Naive B cell (primary cell): ENCODE results near the gene CLIP1. TPM values are rescaled to one million over a fixed set of nuclear protein-coding genes. Genes with fewer than 3 reads are reported as not detected.
"Not testable (repeated sequence)": the region's sequence is repeated elsewhere in the genome, so short reads cannot be mapped to it uniquely, and the experiment has no call there.

Experiments used
- ATAC-seq, 2 donors: fragments of 150-1000 bp; cut with Tn5 transposase; 2 replicates each; pipeline ENCODE4 v1.10.0; 2021; ENCODE audit warnings: low read depth in 2 of 2, mild to moderate bottlenecking in 2 of 2, moderate library complexity in 2 of 2
- DNase-seq: peaks from one replicate; pipeline ENCODE4 v3.0.0; 2022
- H3K27ac Mint-ChIP-seq, 6 donors: one replicate each; pipeline ENCODE4 v1.8.0; 2020 to 2022; ENCODE audit warnings: mild to moderate bottlenecking in 6 of 6, mixed read lengths in 6 of 6, moderate library complexity in 5 of 6, inconsistent platforms in 2 of 6
- H3K27me3 Mint-ChIP-seq, 3 donors: one replicate each; pipeline ENCODE4 v1.8.0; 2021 to 2022; ENCODE audit warnings: mixed read lengths in 3 of 3, mild to moderate bottlenecking in 1 of 3
- H3K36me3 Mint-ChIP-seq, 2 donors: one replicate each; pipeline ENCODE4 v1.8.0; 2020 to 2022; ENCODE audit warnings: mixed read lengths in 2 of 2, inconsistent platforms in 1 of 2, mild to moderate bottlenecking in 1 of 2
- H3K4me1 Mint-ChIP-seq, 3 donors: one replicate each; pipeline ENCODE4 v1.8.0; 2020 to 2022; ENCODE audit warnings: mixed read lengths in 3 of 3, inconsistent platforms in 1 of 3, mild to moderate bottlenecking in 1 of 3, moderate library complexity in 1 of 3
- H3K4me3 Mint-ChIP-seq, 8 donors: one replicate each; pipeline ENCODE4 v1.8.0; 2020 to 2022; ENCODE audit warnings: mild to moderate bottlenecking in 8 of 8, mixed read lengths in 8 of 8, moderate library complexity in 8 of 8, inconsistent platforms in 2 of 8
- H3K9me3 Mint-ChIP-seq, 7 donors: one replicate each; pipeline ENCODE4 v1.8.0; 2020 to 2022; ENCODE audit warnings: mixed read lengths in 7 of 7, mild to moderate bottlenecking in 5 of 7, inconsistent platforms in 2 of 7, moderate library complexity in 1 of 7
- polyA plus RNA-seq, 6 donors: library from polyadenylated mRNA; unstranded; fragments of 300-500 nt; fragmentation: Illumina TruSeq; gene quantifications; one replicate each; pipeline ENCODE4 v1.2.3, GENCODE V29; 2021; ENCODE audit warnings: low read depth in 6 of 6

The CLIP1 gene
- polyA plus RNA-seq, 6 donors from 2014 or later: 1.4 to 21.0 (median 9.1) TPM

- peak; percentile 32 for DNase-seq
- ATAC-seq: peak; percentile 30 to 45
Observed at GRCh38 chr12:122421187-122421820, 1.2 kb downstream of the CLIP1 start.

GRCh38 chr12:122420471-122421162 is 1.9 kb downstream of the CLIP1 start:
- Mint-ChIP-seq H3K27ac (peak overlapping the region in 4 of 6 donors; percentile 30 to 96 (median 90)), H3K27me3 (no peaks in the 10 kb centered on the region), H3K36me3 (peaks cover 0 to 5% of the 10 kb centered on the region in 2 donors), H3K9me3 (no peaks in the 10 kb centered on the region), H3K4me1 (peaks cover 19 to 54% (median 19%) of the 10 kb centered on the region in 3 donors), H3K4me3 (peak overlapping the region; percentile 52 to 98 (median 96))
- ATAC-seq: no peak
- DNase-seq: no peak

More at GRCh38 chr12:122421187-122421820, 1.2 kb downstream of the CLIP1 start:
- peaks cover 0 to 5% of the 10 kb centered on the region in 2 donors for H3K36me3 Mint-ChIP-seq
- H3K4me3 Mint-ChIP-seq: peak overlapping the region; percentile 87 to 98 (median 96)
- peaks cover 19 to 49% (median 19%) of the 10 kb centered on the region in 3 donors for H3K4me1 Mint-ChIP-seq
- peak overlapping the region; percentile 87 to 97 (median 96) for H3K27ac Mint-ChIP-seq
- no peaks in the 10 kb centered on the region for H3K27me3 Mint-ChIP-seq
- H3K9me3 Mint-ChIP-seq: no peaks in the 10 kb centered on the region

- peaks cover 15 to 51% (median 20%) of the 10 kb centered on the region in 3 donors for H3K4me1 Mint-ChIP-seq
- ATAC-seq, DNase-seq, H3K36me3 Mint-ChIP-seq, H3K27ac Mint-ChIP-seq, H3K9me3 Mint-ChIP-seq, H3K27me3 Mint-ChIP-seq: not testable (repeated sequence)
- peak overlapping the region in 1 of 8 donors; percentile 33 for H3K4me3 Mint-ChIP-seq
Observed at GRCh38 chr12:122419094-122419493, 3.4 kb downstream of the CLIP1 start.

- H3K4me1 Mint-ChIP-seq: peaks cover 16 to 51% (median 18%) of the 10 kb centered on the region in 3 donors
Observed at GRCh38 chr12:122415665-122416064, 6.8 kb downstream of the CLIP1 start.

GRCh38 chr12:122413516-122414404 is 8.7 kb downstream of the CLIP1 start:
- no peak overlapping the region for H3K4me3 Mint-ChIP-seq

More at GRCh38 chr12:122415665-122416064, 6.8 kb downstream of the CLIP1 start:
- H3K27me3 Mint-ChIP-seq, H3K9me3 Mint-ChIP-seq, H3K36me3 Mint-ChIP-seq, ATAC-seq, DNase-seq: not testable (repeated sequence)
- Mint-ChIP-seq H3K27ac (peak overlapping the region in 1 of 6 donors; percentile 62), H3K4me3 (peak overlapping the region in 1 of 8 donors; percentile 73)

GRCh38 chr12:122412851-122413433 is 9.5 kb downstream of the CLIP1 start:
- Mint-ChIP-seq H3K9me3 (no peaks in the 10 kb centered on the region), H3K4me3 (peak overlapping the region in 2 of 8 donors; percentile 30 to 31), H3K27me3 (no peaks in the 10 kb centered on the region), H3K27ac (peak overlapping the region in 4 of 6 donors; percentile 38 to 90 (median 58)), H3K4me1 (peaks cover 16 to 41% (median 17%) of the 10 kb centered on the region in 3 donors), H3K36me3 (peaks cover 0 to 3% of the 10 kb centered on the region in 2 donors)
- no peak for ATAC-seq
- no peak for DNase-seq

More at GRCh38 chr12:122413516-122414404, 8.7 kb downstream of the CLIP1 start:
- Mint-ChIP-seq H3K4me1 (peaks cover 16 to 43% (median 18%) of the 10 kb centered on the region in 3 donors), H3K9me3 (no peaks in the 10 kb centered on the region), H3K36me3 (peaks cover 0 to 5% of the 10 kb centered on the region in 2 donors), H3K27ac (peak overlapping the region; percentile 11 to 76 (median 50)), H3K27me3 (no peaks in the 10 kb centered on the region)
- DNase-seq: peak; percentile 7
- peak; percentile 44 to 52 for ATAC-seq

GRCh38 chr12:122411537-122411936 is 10.9 kb downstream of the CLIP1 start:
- no peaks in the 10 kb centered on the region for H3K27me3 Mint-ChIP-seq
- peak overlapping the region in 1 of 6 donors; percentile 49 for H3K27ac Mint-ChIP-seq
- peaks cover 13 to 36% (median 16%) of the 10 kb centered on the region in 3 donors for H3K4me1 Mint-ChIP-seq
- ATAC-seq: no peak
- DNase-seq: no peak
- no peaks in the 10 kb centered on the region for H3K36me3 Mint-ChIP-seq
- peak overlapping the region in 1 of 8 donors; percentile 9 for H3K4me3 Mint-ChIP-seq
- no peaks in the 10 kb centered on the region for H3K9me3 Mint-ChIP-seq

- ATAC-seq (no peak), DNase-seq (no peak)
- Mint-ChIP-seq H3K27ac (peak overlapping the region in 3 of 6 donors; percentile 34 to 82 (median 40)), H3K9me3 (no peaks in the 10 kb centered on the region), H3K4me1 (peaks cover 22 to 38% (median 23%) of the 10 kb centered on the region in 3 donors), H3K4me3 (no peak overlapping the region), H3K36me3 (no peaks in the 10 kb centered on the region), H3K27me3 (no peaks in the 10 kb centered on the region)
Observed at GRCh38 chr12:122407208-122407607, 15.3 kb downstream of the CLIP1 start.

- Mint-ChIP-seq H3K27me3 (no peaks in the 10 kb centered on the region), H3K36me3 (no peaks in the 10 kb centered on the region), H3K4me3 (no peak overlapping the region), H3K27ac (peak overlapping the region in 3 of 6 donors; percentile 1 to 41 (median 40)), H3K4me1 (peaks cover 22 to 38% (median 23%) of the 10 kb centered on the region in 3 donors), H3K9me3 (no peaks in the 10 kb centered on the region)
- DNase-seq (no peak), ATAC-seq (no peak)
Observed at GRCh38 chr12:122406701-122407164, 15.7 kb downstream of the CLIP1 start.

- ATAC-seq (peak in 1 of 2 donors; percentile 9), DNase-seq (no peak)
- Mint-ChIP-seq H3K36me3 (no peaks in the 10 kb centered on the region), H3K4me1 (peaks cover 31 to 44% (median 32%) of the 10 kb centered on the region in 3 donors), H3K27me3 (no peaks in the 10 kb centered on the region), H3K9me3 (no peaks in the 10 kb centered on the region), H3K27ac (peak overlapping the region in 4 of 6 donors; percentile 72 to 86 (median 86)), H3K4me3 (peak overlapping the region in 4 of 8 donors; percentile 41 to 64 (median 53))
Observed at GRCh38 chr12:122403831-122404230, 18.6 kb downstream of the CLIP1 start.

GRCh38 chr12:122403115-122403770 is 19.2 kb downstream of the CLIP1 start:
- H3K4me1 Mint-ChIP-seq: peaks cover 31 to 44% (median 32%) of the 10 kb centered on the region in 3 donors
- no peaks in the 10 kb centered on the region for H3K36me3 Mint-ChIP-seq
- peak; percentile 38 to 46 for ATAC-seq
- no peaks in the 10 kb centered on the region for H3K27me3 Mint-ChIP-seq
- no peak for DNase-seq
- H3K27ac Mint-ChIP-seq: peak overlapping the region in 5 of 6 donors; percentile 18 to 85 (median 72)
- peak overlapping the region in 3 of 8 donors; percentile 30 to 53 (median 45) for H3K4me3 Mint-ChIP-seq
- H3K9me3 Mint-ChIP-seq: no peaks in the 10 kb centered on the region

GRCh38 chr12:122402264-122402663 is 20.2 kb downstream of the CLIP1 start:
- Mint-ChIP-seq H3K27ac (no peak overlapping the region), H3K4me1 (peaks cover 31 to 44% (median 32%) of the 10 kb centered on the region in 3 donors), H3K36me3 (no peaks in the 10 kb centered on the region), H3K4me3 (no peak overlapping the region), H3K27me3 (no peaks in the 10 kb centered on the region), H3K9me3 (no peaks in the 10 kb centered on the region)
- ATAC-seq (no peak), DNase-seq (no peak)
